Measurements from ENCODE around the gene FAM53B. TPM values are rescaled to one million over a fixed set of nuclear protein-coding genes. Genes with fewer than 3 reads are reported as not detected.
"Not testable (repeated sequence)": the region's sequence is repeated elsewhere in the genome, so short reads cannot be mapped to it uniquely, and the experiment has no call there.

FAM53B gene, protein sequence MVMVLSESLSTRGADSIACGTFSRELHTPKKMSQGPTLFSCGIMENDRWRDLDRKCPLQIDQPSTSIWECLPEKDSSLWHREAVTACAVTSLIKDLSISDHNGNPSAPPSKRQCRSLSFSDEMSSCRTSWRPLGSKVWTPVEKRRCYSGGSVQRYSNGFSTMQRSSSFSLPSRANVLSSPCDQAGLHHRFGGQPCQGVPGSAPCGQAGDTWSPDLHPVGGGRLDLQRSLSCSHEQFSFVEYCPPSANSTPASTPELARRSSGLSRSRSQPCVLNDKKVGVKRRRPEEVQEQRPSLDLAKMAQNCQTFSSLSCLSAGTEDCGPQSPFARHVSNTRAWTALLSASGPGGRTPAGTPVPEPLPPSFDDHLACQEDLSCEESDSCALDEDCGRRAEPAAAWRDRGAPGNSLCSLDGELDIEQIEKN
- 20.9 and 21.8 TPM in 2 replicates for total RNA-seq

DNA sequence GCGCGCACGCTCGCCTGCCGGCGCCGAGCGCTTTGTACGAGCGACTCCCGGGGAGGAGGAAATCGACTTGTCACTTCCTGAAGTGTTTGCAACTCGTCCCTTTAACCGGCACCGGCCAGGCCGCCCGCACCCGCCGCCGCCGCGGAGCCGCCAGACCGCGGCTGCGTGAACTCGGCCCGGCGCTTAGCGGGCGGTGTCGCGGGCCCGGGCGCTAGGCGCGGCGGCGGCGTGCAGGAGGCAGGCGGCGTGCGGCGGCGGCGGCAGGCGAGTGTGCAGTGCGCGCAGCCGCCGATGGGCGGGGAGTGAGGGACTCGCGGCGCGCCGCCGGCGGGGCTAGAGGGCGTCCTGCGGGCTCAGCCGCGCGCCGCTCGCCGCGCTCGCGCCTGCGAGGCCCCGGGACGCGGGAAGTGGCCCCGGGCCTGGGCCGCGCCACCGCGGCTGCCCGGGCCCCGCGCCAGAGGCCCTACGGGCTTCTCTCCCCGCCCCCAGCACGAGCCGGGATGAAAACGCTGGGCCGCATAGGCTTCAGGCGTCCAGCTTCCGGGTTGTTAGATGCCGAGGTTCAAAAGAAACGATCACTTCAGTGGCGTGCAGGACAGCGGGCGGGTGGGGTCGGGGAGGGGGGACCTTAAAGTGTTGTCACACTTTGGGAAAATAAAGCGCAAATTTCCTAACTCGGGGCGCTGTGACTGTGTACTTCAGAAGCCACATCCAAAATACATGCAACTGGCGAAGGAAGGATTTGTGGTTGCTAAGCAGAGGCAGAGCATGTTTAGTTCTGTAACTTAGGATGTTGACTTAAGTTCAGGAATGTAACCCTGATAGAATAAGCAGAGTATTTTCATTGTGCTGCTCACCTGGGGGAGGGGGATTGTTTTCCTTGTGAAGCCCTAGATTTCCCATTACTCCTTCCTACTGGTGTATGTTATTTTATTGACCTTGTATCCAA, at the start of gene FAM53B:
Gene FAM53B (minus strand): TSS at position 277 of the 949 bp plus-strand sequence. CDS start 37,665 bp downstream, outside the sequence.
- peak within 1 kb of the TSS; percentile 92 for H3K4me3 Mint-ChIP-seq
- H3K27me3 Mint-ChIP-seq = peaks cover 9% of the 10 kb centered on the region
- peak; percentile 95 for DNase-seq
- peaks cover 47% of the 10 kb centered on the region for H3K4me1 Mint-ChIP-seq
- intact Hi-C loops (cut with micrococcal nuclease) = loop anchor here (1.0 to 2.0 kb wide), 3 partner anchors 26 to 204 kb away; no protein-coding TSS in a partner anchor
- H3K27ac Mint-ChIP-seq = peak within 1 kb of the TSS; percentile 98
- H3K9me3 Mint-ChIP-seq = no peaks in the 10 kb centered on the region
- H3K36me3 Mint-ChIP-seq (ENCODE audit: low read depth) = peaks cover 20% of the 10 kb centered on the region

DNA sequence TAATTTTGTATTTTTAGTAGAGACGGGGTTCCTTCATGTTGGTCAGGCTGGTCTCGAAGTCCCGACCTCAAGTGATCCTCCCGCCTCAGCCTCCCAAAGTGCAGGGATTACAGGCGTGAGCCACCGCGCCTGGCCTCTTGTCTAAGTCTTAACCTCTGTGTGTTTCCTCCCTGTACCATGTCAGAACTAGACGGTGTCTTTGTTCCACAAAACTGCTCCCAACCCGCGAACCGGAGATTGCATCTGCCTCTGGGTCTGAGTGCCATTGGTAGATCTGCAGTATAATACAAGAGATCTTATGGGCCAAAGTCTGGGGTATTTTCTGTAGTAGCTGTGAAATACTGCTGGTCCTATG, 48.8 kb upstream of the FAM53B start:
- DNase-seq = peak; percentile 60
- intact Hi-C loops (cut with micrococcal nuclease) = loop anchor here (5.0 to 10.0 kb wide), 3 partner anchors 331 to 1788 kb away; partner anchors contain the start of genes ACADSB, EDRF1, IKZF5 and LHPP
- H3K27me3 Mint-ChIP-seq = peaks cover 13% of the 10 kb centered on the region
- H3K4me3 Mint-ChIP-seq = peak overlapping the region; percentile 96
- H3K27ac Mint-ChIP-seq = peak overlapping the region; percentile 57
- peaks cover 13% of the 10 kb centered on the region for H3K4me1 Mint-ChIP-seq
- peaks cover 13% of the 10 kb centered on the region for H3K36me3 Mint-ChIP-seq (ENCODE audit: low read depth)
- no peaks in the 10 kb centered on the region for H3K9me3 Mint-ChIP-seq

DNA sequence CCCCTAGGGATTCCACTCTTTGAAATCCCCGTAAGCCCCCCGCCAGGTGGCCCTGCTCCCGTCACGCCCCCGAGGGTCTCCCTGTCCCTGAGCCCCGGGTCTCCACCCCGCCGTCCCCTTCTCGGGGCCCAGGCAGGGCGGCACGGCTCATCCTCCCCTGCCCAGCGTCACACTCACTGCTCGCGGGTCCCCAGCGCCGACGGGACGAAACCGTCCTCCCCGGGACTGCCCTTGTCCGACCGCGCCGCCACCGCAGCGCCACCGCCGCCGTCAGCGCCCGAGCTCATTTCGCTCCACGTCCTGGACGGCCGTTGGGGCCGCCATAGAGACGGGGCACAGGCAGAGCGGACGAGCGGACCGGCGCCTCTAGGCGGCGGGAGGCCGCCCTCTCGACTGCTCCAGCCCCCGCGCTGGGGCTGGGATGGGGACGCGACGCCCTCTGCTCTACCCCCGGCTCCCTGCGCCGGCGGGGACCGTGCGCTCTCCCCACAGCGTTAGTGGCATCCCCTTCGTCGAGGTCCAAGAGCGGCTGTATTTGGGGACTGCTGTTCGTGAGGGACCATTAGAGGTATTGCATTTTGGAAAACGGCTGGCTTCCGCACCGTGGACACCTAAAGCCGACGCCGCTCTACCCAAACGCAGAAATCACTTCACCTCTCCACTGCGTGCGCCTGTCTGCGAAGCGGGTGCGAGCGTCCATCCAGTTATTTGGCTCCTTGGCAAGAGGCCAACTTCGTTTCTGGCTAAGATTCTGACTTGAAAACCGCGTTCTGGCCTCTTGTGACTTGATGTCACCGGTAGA, 47.6 kb upstream of the FAM53B start, which contains the start of gene EEF1AKMT2:
Gene EEF1AKMT2 (minus strand): TSS at position 341 of the 802 bp plus-strand sequence. CDS start 54 bp downstream, at position 287.
- Mint-ChIP-seq H3K27me3 (peaks cover 11% of the 10 kb centered on the region), H3K4me1 (peaks cover 17% of the 10 kb centered on the region), H3K27ac (peak within 1 kb of the TSS; percentile 97), H3K9me3 (no peaks in the 10 kb centered on the region), H3K36me3 (ENCODE audit: low read depth) (peaks cover 19% of the 10 kb centered on the region), H3K4me3 (peak within 1 kb of the TSS; percentile 96)
- intact Hi-C loops (cut with micrococcal nuclease) = loop anchor here (1.0 to 10.0 kb wide), 6 partner anchors 10 to 1787 kb away; partner anchors contain the start of genes ABRAXAS2, ACADSB, EDRF1 and IKZF5
- peak; percentile 95 for DNase-seq

DNA sequence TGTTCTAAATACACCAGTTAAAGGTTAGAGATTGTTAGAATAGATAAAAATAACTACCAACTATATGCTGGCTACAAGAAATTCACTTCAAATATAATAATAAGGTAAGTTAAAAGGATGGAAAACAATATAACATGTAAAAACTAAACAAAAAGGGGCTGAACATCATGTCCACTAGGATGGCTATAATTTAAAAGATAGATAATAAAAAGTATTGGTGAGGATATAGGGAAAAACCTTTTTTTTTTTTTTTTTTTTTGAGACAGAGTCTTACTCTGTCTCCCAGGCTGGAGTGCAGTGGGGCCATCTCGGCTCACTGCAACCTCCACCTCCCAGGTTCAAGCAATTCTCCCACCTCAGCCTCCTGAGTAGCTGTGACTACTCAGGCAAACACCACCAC, 38.7 kb upstream of the FAM53B start:
- DNase-seq; intact Hi-C loops (cut with micrococcal nuclease); H3K4me1 Mint-ChIP-seq; H3K4me3 Mint-ChIP-seq; H3K27ac Mint-ChIP-seq; H3K27me3 Mint-ChIP-seq; H3K9me3 Mint-ChIP-seq: not testable (repeated sequence)
- H3K36me3 Mint-ChIP-seq (ENCODE audit: low read depth) = peaks cover 39% of the 10 kb centered on the region

DNA sequence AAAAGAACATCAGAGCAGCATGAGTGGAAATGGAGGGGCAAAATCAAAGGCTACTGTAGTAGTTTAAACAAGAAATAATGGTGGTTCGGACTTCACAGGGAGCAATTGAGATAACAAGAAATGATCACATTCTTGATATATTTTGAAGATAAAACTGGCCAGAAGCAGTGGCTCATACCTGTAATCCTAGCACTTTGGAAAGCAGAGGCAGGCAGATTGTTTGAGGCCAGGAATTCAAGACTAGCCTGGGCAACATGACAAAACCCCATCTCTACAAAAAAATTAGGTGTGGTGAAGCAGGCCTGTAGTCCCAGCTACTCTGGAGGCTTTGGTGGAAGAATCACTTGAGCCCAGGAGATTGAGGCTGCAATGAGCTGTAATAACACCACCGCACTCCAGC, 24.6 kb upstream of the FAM53B start:
- Mint-ChIP-seq H3K36me3 (ENCODE audit: low read depth) (peaks cover 45% of the 10 kb centered on the region), H3K27me3 (no peaks in the 10 kb centered on the region), H3K4me1 (no peaks in the 10 kb centered on the region), H3K4me3 (no peak overlapping the region), H3K27ac (no peak overlapping the region), H3K9me3 (no peaks in the 10 kb centered on the region)
- intact Hi-C loops (cut with micrococcal nuclease) = no loop called here
- no peak for DNase-seq

DNA sequence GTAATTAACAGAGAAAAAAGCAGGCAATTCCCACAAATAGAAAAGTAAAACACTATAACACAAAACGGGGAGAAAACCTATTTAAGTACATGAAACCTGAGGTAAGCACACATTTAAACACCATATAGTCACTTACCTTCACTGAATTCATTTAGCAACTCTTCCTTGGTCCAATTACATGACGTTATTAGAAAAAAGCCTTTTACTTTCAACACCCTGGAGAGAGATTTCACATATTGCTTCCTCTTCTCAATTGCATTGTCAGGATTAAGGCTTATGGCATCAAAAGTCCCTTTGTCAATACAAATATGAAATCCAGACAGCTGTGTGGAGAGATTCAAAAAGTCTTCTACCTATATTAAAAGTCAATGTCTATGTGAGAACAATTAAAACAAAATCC, 21.1 kb upstream of the FAM53B start:
- Mint-ChIP-seq H3K27ac (no peak overlapping the region), H3K4me3 (no peak overlapping the region), H3K9me3 (no peaks in the 10 kb centered on the region), H3K4me1 (peaks cover 8% of the 10 kb centered on the region), H3K36me3 (ENCODE audit: low read depth) (peaks cover 34% of the 10 kb centered on the region), H3K27me3 (no peaks in the 10 kb centered on the region)
- DNase-seq = no peak
- intact Hi-C loops (cut with micrococcal nuclease) = no loop called here

DNA sequence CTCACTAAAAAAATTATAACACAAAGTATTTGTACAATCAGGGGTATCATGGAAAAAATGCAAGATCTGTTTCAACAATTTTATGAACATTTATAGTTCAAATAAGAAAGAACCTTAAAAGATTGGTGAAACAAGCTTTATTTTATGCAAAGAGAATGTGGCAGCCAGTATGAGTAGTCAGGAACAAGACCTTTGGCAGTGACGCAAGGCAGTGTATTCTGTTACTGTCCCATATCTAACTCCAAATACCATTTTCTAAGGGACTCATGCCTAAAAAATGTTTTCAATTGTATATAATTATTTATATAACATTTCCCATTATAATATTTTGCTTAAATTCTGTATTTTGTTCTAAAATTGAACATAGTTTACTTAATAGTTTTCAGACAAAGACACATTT, 19.1 kb upstream of the FAM53B start:
- no peak for DNase-seq
- H3K36me3 Mint-ChIP-seq (ENCODE audit: low read depth) = peaks cover 36% of the 10 kb centered on the region
- H3K27me3 Mint-ChIP-seq = no peaks in the 10 kb centered on the region
- H3K27ac Mint-ChIP-seq = no peak overlapping the region
- no peaks in the 10 kb centered on the region for H3K9me3 Mint-ChIP-seq
- H3K4me3 Mint-ChIP-seq = no peak overlapping the region
- H3K4me1 Mint-ChIP-seq = peaks cover 8% of the 10 kb centered on the region
- intact Hi-C loops (cut with micrococcal nuclease) = no loop called here

DNA sequence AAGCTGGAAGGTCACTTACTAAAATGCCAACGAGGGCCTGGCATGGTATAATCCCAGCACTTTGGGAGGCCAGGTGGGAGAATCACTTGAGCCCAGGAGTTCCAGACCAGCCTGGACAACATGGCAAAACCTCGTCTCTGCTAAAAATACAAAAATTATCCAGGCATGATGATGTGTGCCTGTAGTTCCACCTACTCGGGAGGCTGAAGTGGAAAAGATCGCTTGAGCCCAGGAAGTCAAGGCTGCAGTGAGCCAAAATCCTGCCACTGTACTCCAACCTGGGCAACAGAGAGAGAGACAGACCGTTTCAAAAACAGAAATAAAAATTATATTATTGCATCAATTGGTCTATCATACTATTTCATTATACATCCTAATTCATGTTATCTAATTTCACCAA, 18.1 kb upstream of the FAM53B start:
- DNase-seq = no peak
- Mint-ChIP-seq H3K4me3 (no peak overlapping the region), H3K36me3 (ENCODE audit: low read depth) (peaks cover 38% of the 10 kb centered on the region), H3K27ac (no peak overlapping the region), H3K27me3 (no peaks in the 10 kb centered on the region), H3K9me3 (no peaks in the 10 kb centered on the region), H3K4me1 (peaks cover 8% of the 10 kb centered on the region)
- intact Hi-C loops (cut with micrococcal nuclease) = no loop called here

DNA sequence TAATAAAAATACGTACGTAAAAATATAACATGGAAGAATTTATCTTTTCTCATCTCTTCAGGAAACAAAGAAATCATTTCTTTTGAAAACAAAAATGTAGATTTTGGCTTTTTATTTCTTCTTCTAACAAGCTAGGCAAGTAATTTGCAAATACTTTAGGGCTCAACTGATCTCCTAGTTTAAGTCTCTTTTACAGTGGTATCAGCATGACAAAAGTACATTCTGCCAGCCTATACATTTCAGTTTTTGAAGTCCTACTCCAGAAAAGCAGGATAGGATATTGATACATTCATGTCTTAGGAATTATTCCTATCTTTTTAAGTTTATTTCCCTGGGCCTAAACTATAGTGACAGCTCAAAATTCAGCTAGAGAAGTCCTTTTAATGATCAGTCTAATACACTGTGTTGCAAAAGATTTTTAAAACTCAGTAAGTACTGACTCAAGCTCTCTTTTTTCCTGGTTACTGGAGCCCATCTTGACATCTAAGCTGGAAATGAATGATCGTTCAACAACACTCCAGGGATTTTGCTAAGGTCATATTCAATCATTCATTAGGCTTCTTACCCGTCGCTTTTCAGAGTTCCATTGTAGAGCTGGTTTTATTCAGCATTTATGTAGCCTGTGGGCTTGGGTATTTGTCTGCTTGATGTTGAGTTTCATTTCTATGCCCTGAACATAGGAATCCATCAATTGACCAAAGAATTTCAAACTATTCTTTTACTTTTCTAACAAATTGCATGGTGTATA, 12.2 kb upstream of the FAM53B start:
- no peak overlapping the region for H3K27ac Mint-ChIP-seq
- no peak for DNase-seq
- no peaks in the 10 kb centered on the region for H3K9me3 Mint-ChIP-seq
- peaks cover 37% of the 10 kb centered on the region for H3K36me3 Mint-ChIP-seq (ENCODE audit: low read depth)
- H3K27me3 Mint-ChIP-seq = no peaks in the 10 kb centered on the region
- H3K4me3 Mint-ChIP-seq = no peak overlapping the region
- H3K4me1 Mint-ChIP-seq = peaks cover 8% of the 10 kb centered on the region
- intact Hi-C loops (cut with micrococcal nuclease) = no loop called here

DNA sequence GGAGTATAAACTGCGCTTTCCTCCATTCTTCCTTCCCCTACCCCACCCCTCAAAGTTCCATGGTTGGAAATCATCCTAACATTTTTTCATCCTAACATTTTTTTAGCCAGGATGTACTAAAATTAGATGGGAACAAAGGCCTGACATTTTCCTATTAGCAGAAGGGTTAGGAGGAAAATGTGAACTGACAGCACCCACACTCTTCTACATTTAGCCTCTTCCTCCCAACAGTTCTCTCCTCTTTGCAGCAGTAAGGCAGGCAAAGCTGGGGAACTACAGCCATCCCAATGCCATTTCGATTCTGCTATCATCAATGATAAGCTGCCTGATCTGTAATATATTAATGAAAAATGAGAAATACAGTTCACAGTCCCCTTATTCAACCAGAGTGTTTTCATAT, 11.4 kb upstream of the FAM53B start:
- Mint-ChIP-seq H3K27me3 (no peaks in the 10 kb centered on the region), H3K9me3 (no peaks in the 10 kb centered on the region), H3K36me3 (ENCODE audit: low read depth) (peaks cover 33% of the 10 kb centered on the region), H3K4me3 (no peak overlapping the region), H3K4me1 (peaks cover 1% of the 10 kb centered on the region), H3K27ac (no peak overlapping the region)
- intact Hi-C loops (cut with micrococcal nuclease) = no loop called here
- no peak for DNase-seq

DNA sequence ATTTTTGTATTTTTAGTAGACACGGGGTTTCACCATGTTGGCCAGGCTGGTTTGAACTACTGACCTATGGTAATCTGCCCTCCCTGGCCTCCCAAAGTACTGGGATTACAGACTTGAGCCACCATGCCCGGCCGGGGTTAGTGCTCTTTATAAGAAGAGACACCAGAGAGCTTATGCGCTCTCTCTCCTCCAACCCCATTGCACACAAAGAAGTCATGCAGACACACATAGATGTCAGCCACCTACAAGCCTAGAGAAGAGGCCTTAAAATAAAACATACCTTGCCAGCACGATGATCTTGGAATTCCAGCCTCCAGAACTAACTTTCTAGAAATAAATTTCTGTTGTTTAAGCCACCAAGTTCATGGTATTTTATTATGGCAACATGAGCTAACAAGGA, 10.0 kb upstream of the FAM53B start:
- H3K4me3 Mint-ChIP-seq = no peak overlapping the region
- peaks cover 4% of the 10 kb centered on the region for H3K4me1 Mint-ChIP-seq
- intact Hi-C loops (cut with micrococcal nuclease) = no loop called here
- H3K36me3 Mint-ChIP-seq (ENCODE audit: low read depth) = peaks cover 28% of the 10 kb centered on the region
- peak overlapping the region; percentile 28 for H3K27ac Mint-ChIP-seq
- peak; percentile 46 for DNase-seq
- H3K27me3 Mint-ChIP-seq = no peaks in the 10 kb centered on the region
- no peaks in the 10 kb centered on the region for H3K9me3 Mint-ChIP-seq

DNA sequence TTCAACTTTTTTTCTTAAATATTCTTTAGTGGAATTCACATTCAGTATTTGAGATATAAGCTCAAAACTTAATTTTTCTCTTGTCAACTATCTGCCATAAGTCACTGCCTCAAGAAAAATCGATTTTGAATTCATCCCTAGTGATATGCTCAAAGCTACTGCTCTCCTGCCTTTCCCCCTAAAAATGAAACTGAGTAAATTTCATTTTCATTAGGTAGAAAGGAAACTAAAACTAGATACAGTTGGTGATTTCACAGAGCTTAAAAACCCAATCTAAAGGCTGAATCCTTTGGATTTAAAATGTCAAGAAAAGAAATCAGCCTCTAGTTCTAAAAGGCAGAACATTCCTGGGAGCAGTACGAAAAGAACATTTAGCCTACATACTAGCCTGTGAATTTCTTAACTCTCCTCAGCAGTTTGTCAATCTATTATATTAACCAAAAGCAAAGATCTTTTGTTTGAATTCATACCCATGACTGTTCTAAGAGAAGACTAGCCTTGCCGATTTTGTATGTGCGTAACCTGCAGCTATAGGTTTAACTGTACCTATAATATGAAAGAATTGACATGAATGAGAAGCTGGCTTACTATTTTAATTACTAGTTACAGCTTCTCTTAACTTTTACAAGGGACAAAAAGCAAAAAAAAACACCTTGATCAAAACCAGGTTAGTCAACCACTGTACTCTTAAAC, 4.9 kb upstream of the FAM53B start:
- Mint-ChIP-seq H3K9me3 (no peaks in the 10 kb centered on the region), H3K4me3 (peak overlapping the region; percentile 59), H3K27me3 (no peaks in the 10 kb centered on the region), H3K4me1 (peaks cover 18% of the 10 kb centered on the region), H3K27ac (peak overlapping the region; percentile 71), H3K36me3 (ENCODE audit: low read depth) (peaks cover 26% of the 10 kb centered on the region)
- intact Hi-C loops (cut with micrococcal nuclease) = no loop called here
- DNase-seq = peak; percentile 49

Measured in activated CD4-positive, alpha-beta T cell treated with anti-CD3 and anti-CD28 coated beads, Interleukin-2, amount 10 ng/mL, durations not matched to agents 24 days and 14 days (primary cell).